Bronchial smooth muscle cell (primary cell): Measurements from ENCODE around the gene TSACC. TPM values are rescaled to one million over a fixed set of nuclear protein-coding genes. Genes with fewer than 3 reads are reported as not detected.

Experiments used
- total RNA-seq: library from RNA; depleted of rRNA; stranded (reverse); fragments of >200 nt; gene quantifications from 2 replicates; pipeline ENCODE4 v1.2.1, GENCODE V29; 2014

TSACC gene
- not detected in 2 replicates for total RNA-seq

GRCh38 chr1:156338180-156338976 lies at the start of gene TSACC, which contains the start of gene CCT3:
Gene TSACC (plus strand): TSS chr1:156338526. CDS start chr1:156339758, 1,232 bp downstream.
Gene CCT3 (minus strand): TSS chr1:156338292. CDS start chr1:156338184, 108 bp downstream.

GRCh38 chr1:156295391-156295947 lies 42.9 kb upstream of the TSACC start, which contains the start of gene GLMP:
Gene GLMP (minus strand): TSS chr1:156295679. CDS start chr1:156295645, 34 bp downstream.

DNA sequence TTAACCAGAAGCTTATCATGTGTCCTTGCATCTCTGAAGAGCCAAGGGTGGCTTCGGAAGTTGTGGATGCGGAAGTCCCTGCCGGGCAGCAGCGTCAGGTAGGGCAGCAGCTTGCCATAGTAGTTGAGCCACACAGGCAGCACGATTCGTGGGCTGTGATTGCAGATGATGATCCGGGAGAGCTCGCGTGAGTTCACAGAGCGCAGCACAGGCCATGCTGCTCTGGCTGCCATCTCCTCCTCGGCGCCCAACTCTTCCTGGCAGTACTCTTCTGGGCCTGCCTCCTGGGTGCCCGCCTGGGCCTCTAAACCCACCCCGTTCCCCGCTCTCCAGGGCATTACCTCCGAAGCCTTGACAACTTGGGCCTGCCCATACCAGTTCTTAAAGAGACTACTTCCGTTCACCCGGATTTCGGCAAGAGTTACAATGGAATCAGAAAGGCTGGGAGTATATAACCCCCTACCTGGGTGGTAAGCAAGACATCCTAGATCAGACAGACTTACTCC lies 39.4 kb upstream of the TSACC start, which contains the start of gene VHLL:
Gene VHLL, minus strand, starts transcription at position 456 of the 506 bp plus-strand sequence. Its CDS starts 118 bp downstream, at position 338.

GRCh38 chr1:156368889-156369684 lies 30.8 kb downstream of the TSACC start, which contains the start of gene RHBG:
Gene RHBG (plus strand): TSS chr1:156369211. CDS start chr1:156369250, 39 bp downstream.

Other genes starting within 250 kb of the TSACC start
- 1,299 and 1,396 TPM in 2 replicates for gene LMNA, start 223.8 kb upstream of the TSACC start, total RNA-seq
- gene SEMA4A, start 184.9 kb upstream of the TSACC start, total RNA-seq, result 0.95 and 1.6 TPM in 2 replicates
- gene SLC25A44, start 144.4 kb upstream of the TSACC start, total RNA-seq, result 5.5 and 6.0 TPM in 2 replicates
- 16.2 and 24.6 TPM in 2 replicates for gene PMF1, start 125.5 kb upstream of the TSACC start, total RNA-seq
- gene BGLAP, start 96.3 kb upstream of the TSACC start, total RNA-seq, result 0.16 and 0.26 TPM in 2 replicates
- 0.47 and 0.60 TPM in 2 replicates for gene PAQR6, start 90.5 kb upstream of the TSACC start, total RNA-seq
- gene SMG5, start 55.7 kb upstream of the TSACC start, total RNA-seq, result 26.0 and 29.8 TPM in 2 replicates
- gene TMEM79, start 54.2 kb upstream of the TSACC start, total RNA-seq, result 1.2 and 1.3 TPM in 2 replicates
- 71.4 and 91.9 TPM in 2 replicates for gene GLMP, start 42.8 kb upstream of the TSACC start, total RNA-seq
- gene VHLL, start 39.2 kb upstream of the TSACC start, total RNA-seq, result 0.17 TPM in 1 of 2 replicates, not detected in the other
- gene CCT3, start 234 bp upstream of the TSACC start, total RNA-seq, result 335 and 443 TPM in 2 replicates
- not detected in 2 replicates for gene RHBG, start 30.7 kb downstream of the TSACC start, total RNA-seq
- 3.6 and 4.5 TPM in 2 replicates for gene MEF2D, start 162.2 kb downstream of the TSACC start, total RNA-seq
- 1.3 and 3.6 TPM in 2 replicates for gene IQGAP3, start 234.0 kb downstream of the TSACC start, total RNA-seq
- gene TTC24, start 241.2 kb downstream of the TSACC start, total RNA-seq, result not detected in 2 replicates